BE2C (cell line): Measurements from ENCODE around the gene USP37. TPM values are rescaled to one million over a fixed set of nuclear protein-coding genes. Genes with fewer than 3 reads are reported as not detected.

ENCODE experiments used
- DNase-seq: peaks from one replicate; pipeline ENCODE4 v3.0.0-alpha.2; 2020
- H3K27me3 ChIP-seq: fragments of 250-450 bp; sonication (Bioruptor Pico); 2 replicates; pipeline ENCODE4 v1.5.1; 2020; ENCODE audit warnings: mild to moderate bottlenecking
- H3K36me3 ChIP-seq: fragments of 250-450 bp; sonication (Bioruptor Pico); 2 replicates; pipeline ENCODE4 v1.5.1; 2020; ENCODE audit warnings: mild to moderate bottlenecking
- H3K4me1 ChIP-seq: fragments of 250-450 bp; sonication (Bioruptor Pico); 2 replicates; pipeline ENCODE4 v1.5.1; 2020
- H3K4me3 ChIP-seq: 2 replicates; pipeline ENCODE4 v1.5.1; 2011; ENCODE audit warnings: low read depth, low read length
- H3K9me3 ChIP-seq: fragments of 250-450 bp; sonication (Bioruptor Pico); 2 replicates; pipeline ENCODE4 v1.5.1; 2020
- polyA plus RNA-seq: library from polyadenylated mRNA; unstranded; fragments of >200 nt; gene quantifications from one replicate; pipeline ENCODE4 v1.2.1, GENCODE V29; 2012; ENCODE audit warnings: low read depth, missing spikeins; ENCODE audit not compliant: insufficient read length, insufficient read depth
- TF ChIP-seq, protein P1 (sequence below): IDR thresholded peaks from 2 replicates; pipeline ENCODE4 v1.5.1; 2012; ENCODE audit warnings: mild to moderate bottlenecking, low read depth, low read length

USP37 gene, protein sequence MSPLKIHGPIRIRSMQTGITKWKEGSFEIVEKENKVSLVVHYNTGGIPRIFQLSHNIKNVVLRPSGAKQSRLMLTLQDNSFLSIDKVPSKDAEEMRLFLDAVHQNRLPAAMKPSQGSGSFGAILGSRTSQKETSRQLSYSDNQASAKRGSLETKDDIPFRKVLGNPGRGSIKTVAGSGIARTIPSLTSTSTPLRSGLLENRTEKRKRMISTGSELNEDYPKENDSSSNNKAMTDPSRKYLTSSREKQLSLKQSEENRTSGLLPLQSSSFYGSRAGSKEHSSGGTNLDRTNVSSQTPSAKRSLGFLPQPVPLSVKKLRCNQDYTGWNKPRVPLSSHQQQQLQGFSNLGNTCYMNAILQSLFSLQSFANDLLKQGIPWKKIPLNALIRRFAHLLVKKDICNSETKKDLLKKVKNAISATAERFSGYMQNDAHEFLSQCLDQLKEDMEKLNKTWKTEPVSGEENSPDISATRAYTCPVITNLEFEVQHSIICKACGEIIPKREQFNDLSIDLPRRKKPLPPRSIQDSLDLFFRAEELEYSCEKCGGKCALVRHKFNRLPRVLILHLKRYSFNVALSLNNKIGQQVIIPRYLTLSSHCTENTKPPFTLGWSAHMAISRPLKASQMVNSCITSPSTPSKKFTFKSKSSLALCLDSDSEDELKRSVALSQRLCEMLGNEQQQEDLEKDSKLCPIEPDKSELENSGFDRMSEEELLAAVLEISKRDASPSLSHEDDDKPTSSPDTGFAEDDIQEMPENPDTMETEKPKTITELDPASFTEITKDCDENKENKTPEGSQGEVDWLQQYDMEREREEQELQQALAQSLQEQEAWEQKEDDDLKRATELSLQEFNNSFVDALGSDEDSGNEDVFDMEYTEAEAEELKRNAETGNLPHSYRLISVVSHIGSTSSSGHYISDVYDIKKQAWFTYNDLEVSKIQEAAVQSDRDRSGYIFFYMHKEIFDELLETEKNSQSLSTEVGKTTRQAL
- 4.5 TPM for polyA plus RNA-seq

DNA sequence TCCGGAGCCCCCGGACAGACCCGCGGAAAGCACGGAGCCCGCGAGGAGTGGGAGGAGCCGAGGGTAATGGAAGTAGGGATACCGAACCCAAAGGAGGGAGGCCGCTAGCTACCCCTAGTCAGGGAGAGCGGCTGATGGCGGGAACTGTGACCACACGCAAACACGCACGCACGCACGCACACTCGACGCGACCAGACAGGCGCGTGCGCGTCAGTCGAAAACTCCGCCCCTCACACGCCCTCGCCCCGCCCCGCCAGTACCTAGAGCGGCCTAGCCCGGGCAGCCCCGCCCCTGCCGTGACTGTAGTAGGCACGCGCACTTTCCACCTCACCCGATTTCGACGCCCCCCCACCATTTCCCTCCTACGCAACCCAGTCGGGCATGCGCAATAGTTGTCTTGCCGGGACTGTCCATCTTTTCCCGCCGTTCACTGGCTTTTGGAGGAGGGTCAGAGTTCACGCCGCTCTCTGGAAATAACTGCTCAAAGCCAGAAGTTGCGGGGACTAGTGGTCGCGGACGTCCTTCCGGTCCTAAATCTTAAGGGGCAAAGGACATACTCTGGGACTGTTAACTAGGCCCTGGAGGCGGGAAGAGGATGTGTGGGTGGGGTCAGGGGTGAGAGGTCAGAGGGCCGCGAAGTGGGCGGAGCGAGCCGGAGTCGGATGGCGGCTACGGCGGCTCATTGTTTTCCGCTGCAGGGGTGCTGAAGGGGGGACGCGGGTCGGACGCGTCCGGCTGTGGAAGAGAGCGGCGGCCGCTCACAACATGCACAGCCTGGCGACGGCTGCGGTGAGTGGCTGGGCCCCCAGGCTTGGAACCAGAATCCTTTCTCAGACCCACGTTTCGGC, at the start of gene USP37, which contains the start of gene CNOT9:
Gene USP37, minus strand, starts transcription at position 162 of the 848 bp plus-strand sequence. CDS start 9,698 bp downstream, outside the sequence.
Gene CNOT9, plus strand, starts transcription at position 650 of the 848 bp plus-strand sequence. Its CDS starts 116 bp downstream, at position 766.
- no peaks in the 10 kb centered on the region for H3K9me3 ChIP-seq
- H3K4me1 ChIP-seq: no peaks in the 10 kb centered on the region; the same call in none of the 2 replicates
- TF ChIP-seq, protein P1, sequence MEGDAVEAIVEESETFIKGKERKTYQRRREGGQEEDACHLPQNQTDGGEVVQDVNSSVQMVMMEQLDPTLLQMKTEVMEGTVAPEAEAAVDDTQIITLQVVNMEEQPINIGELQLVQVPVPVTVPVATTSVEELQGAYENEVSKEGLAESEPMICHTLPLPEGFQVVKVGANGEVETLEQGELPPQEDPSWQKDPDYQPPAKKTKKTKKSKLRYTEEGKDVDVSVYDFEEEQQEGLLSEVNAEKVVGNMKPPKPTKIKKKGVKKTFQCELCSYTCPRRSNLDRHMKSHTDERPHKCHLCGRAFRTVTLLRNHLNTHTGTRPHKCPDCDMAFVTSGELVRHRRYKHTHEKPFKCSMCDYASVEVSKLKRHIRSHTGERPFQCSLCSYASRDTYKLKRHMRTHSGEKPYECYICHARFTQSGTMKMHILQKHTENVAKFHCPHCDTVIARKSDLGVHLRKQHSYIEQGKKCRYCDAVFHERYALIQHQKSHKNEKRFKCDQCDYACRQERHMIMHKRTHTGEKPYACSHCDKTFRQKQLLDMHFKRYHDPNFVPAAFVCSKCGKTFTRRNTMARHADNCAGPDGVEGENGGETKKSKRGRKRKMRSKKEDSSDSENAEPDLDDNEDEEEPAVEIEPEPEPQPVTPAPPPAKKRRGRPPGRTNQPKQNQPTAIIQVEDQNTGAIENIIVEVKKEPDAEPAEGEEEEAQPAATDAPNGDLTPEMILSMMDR: no peak
- DNase-seq: peak; percentile 100
- peak within 1 kb of the TSS; percentile 82 for H3K4me3 ChIP-seq
- peaks cover 10% of the 10 kb centered on the region for H3K36me3 ChIP-seq
- H3K27me3 ChIP-seq: no peaks in the 10 kb centered on the region

DNA sequence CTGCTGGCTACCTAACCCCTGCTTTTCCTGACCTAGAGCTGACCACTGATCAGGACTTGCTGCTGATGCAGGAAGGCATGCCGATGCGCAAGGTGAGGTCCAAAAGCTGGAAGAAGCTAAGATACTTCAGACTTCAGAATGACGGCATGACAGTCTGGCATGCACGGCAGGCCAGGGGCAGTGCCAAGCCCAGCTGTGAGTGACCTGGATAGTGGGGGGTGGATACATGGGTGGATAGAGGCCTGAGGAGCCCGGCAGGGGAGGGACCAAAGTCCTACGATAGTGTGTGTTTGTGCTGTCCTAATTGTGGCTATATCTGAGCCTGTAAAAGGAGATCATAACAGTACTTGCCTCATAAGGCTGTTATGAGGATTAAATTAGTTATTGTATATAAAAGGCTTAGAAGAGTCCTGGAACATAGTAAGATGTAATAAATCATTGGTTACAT, 47.7 kb upstream of the USP37 start:
- H3K27me3 ChIP-seq: no peaks in the 10 kb centered on the region
- H3K4me1 ChIP-seq: no peaks in the 10 kb centered on the region
- H3K36me3 ChIP-seq: peaks cover 35% of the 10 kb centered on the region
- DNase-seq: no peak
- no peak overlapping the region for H3K4me3 ChIP-seq
- no peaks in the 10 kb centered on the region for H3K9me3 ChIP-seq
- TF ChIP-seq, protein P1: no peak

DNA sequence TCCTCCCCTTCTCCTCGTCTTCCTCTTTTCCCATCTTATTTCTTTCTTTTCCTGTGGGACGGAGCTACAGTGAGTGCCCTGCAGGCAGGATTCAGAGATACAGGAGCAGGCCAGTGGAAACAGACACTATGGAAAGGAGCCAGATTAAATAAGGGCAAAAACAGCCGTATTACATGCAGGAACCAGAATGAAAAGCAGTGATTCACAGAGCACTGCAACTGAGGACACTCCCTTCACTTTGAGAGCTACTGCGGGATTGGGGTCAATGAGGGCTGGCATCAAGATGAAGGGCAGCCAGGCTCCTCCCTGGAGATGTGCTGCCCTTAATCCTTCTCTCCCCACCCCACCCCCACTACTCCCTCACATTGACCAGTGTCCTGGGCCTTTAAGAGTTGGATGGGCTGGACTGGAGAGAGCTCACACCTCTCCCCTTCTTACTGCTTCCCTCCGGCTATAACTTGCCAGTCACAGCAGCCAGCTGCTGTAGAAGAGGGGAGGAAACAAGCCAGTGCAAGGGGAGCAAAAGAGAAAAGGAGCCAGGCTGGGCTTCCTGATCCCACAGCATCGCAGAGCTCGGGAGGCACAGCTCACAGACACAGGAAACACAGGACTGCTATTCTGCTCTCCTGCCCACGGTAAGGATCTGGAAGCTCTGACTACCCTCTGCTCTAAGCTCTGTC, 39.4 kb upstream of the USP37 start, which contains the start of gene PLCD4:
Gene PLCD4, plus strand, starts transcription at position 464 of the 680 bp plus-strand sequence. CDS start 7,841 bp downstream, outside the sequence.
- Histone ChIP-seq H3K36me3 (no peaks in the 10 kb centered on the region; the same call in 1 of the 2 replicates), H3K27me3 (no peaks in the 10 kb centered on the region), H3K9me3 (no peaks in the 10 kb centered on the region), H3K4me1 (peaks cover 22% of the 10 kb centered on the region), H3K4me3 (peak within 1 kb of the TSS; percentile 73)
- TF ChIP-seq, protein P1: peak; percentile 33; the same call in 1 of the 2 replicates
- DNase-seq: peak; percentile 89

DNA sequence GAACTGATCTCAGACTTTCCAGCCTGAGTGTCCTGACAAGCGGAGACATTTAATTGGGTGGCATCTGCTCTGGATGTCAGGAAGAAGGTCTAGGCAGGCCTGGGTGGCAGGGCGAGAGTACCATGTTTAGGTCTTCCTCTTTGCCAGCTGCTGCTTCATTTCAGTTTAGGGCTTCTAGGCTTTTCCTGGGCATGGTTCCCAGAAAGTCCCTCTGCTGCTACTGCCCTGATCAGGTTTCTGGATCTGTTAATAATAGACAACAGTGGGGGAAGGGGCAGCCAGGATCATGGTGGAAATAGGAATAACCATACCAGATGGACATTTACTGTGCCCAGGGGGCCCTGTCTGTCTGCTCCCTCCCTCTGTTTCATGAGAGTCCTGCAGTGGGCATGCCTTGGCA, 37.3 kb upstream of the USP37 start:
- H3K27me3 ChIP-seq: no peaks in the 10 kb centered on the region
- no peaks in the 10 kb centered on the region for H3K9me3 ChIP-seq
- DNase-seq: peak; percentile 68
- H3K4me1 ChIP-seq: peaks cover 22% of the 10 kb centered on the region
- H3K36me3 ChIP-seq: no peaks in the 10 kb centered on the region
- H3K4me3 ChIP-seq: no peak overlapping the region
- TF ChIP-seq, protein P1: no peak

DNA sequence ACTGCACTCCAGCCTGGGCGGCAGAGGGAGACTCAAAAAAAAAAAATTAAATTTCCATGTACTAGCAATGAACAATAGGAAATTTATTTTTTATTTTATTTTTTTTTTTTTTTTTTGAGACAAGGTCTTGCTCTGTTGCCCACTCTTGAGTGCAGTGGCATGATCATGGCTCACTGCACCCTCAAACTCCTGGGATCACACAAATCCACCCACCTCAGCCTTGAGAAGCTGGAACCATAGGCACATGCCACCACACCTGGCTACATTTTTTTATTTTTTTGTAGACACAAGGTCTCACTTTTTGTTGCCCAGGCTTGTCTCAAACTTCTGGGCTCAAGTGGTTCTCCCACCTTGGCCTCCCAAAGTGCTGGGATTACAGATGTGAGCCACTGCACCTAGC, 17.4 kb upstream of the USP37 start:
- Histone ChIP-seq H3K9me3 (no peaks in the 10 kb centered on the region), H3K4me3 (no peak overlapping the region), H3K36me3 (peaks cover 73% of the 10 kb centered on the region), H3K4me1 (no peaks in the 10 kb centered on the region), H3K27me3 (no peaks in the 10 kb centered on the region)
- TF ChIP-seq, protein P1: no peak
- DNase-seq: no peak
